GM19328 (cell line): Measurements from ENCODE around the gene LILRB4.
"Not testable (repeated sequence)": the region's sequence is repeated elsewhere in the genome, so short reads cannot be mapped to it uniquely, and the experiment has no call there.

Experiments used
- ATAC-seq: cut with Tn5 transposase; IDR thresholded peaks from one replicate; pipeline ENCODE4 v1.9.1; 2021; ENCODE audit warnings: mild to moderate bottlenecking, moderate library complexity; ENCODE audit not compliant: unreplicated experiment

LILRB4 gene

DNA sequence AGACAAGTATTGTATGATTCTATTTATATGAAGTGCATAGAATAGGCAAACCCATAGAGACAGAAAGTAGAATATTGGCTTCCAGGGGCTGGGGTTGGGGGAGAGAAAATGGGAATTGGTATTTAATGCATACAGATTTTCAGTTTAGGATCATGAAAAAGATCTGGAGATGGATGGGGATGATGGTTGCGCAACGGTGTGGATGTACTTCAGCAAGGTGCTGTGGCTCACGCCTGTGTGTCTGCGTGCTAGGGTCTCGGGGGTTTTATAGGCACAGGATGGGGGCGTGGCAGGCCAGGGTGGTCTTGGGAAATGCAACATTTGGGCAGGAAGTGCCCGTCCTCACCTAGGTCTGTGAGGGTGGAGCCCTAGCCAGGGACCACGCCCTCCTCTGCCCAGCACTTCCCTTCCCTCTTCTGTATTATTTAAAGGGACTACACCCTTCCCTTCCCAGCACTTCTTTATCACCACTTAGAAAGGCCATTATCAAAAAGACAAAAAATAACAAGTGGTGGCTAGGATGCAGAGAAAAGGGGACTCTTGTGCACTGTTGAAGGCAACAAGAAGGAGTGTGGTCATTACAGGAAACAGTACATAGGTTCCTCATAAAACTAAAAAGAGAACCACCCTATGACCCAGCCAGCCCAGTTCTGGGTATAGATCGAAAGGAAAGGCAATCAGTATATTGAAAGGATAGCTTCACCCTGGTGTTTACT lies 29.0 kb downstream of the LILRB4 start:
- ATAC-seq, result no peak

DNA sequence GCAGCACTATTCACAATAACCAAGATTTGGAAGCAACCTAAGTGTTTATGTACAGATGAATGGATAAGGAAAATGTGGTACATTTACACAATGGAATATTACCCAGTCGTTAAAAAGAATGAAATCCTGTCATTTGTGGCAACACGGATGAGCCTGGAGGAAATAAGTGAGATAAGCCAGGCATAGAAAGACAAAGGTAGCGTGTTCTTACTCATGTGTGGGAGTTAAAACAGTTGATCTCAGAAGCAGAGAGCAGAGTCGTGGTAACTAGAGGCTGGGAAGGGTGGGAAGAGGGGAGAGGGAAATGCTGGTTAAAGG lies 29.5 kb downstream of the LILRB4 start:
- no peak for ATAC-seq

DNA sequence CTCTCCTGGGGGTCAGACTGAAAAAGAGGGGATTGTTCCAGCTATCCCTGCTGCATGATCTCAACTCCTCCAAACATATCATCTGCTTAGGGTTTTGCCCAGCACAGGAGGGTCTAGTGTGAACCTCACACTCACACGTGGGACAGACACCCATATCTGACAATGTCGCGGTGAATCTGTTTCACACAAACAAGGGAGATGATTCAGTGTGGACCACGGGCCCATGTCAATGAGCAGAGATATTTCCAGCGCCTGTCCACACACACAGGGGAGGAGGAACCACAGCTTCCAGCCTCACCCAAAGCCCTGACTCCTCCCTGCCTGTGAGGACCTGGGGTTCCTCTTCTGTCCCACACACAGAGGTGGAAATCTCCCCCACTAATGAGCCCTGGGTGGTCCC lies 31.9 kb downstream of the LILRB4 start:
- ATAC-seq, result no peak

DNA sequence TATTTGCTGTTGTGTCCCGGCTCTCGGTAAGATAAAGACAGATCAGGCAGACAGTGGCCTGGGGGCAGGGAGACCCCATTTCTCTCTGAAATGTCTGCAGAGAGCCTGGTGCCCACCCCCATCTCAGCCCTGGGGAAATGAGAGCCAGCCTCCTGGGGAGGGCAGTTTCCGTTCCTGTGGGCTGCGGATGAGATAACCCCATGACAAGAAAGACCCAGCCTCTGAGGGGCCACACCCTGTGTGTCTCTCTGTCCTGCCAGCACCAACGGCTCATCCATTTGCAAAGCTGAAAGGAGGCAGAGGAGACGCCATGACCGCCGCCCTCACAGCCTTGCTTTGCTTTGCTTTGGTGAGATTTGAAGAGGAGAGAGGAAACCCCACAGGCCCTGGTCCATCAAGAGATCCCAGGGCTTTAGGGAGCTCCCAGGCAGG lies 33.3 kb downstream of the LILRB4 start:
- ATAC-seq, result no peak

- no peak for ATAC-seq
These were observed 34.0 kb downstream of the LILRB4 start for GRCh38 chr19:54696766-54697165.

GRCh38 chr19:54697716-54698115 lies 34.9 kb downstream of the LILRB4 start:
- ATAC-seq, result not testable (repeated sequence)

GRCh38 chr19:54704928-54705327 lies 42.1 kb downstream of the LILRB4 start:
- no peak for ATAC-seq

GRCh38 chr19:54707962-54708361 lies 45.2 kb downstream of the LILRB4 start:
- no peak for ATAC-seq

DNA sequence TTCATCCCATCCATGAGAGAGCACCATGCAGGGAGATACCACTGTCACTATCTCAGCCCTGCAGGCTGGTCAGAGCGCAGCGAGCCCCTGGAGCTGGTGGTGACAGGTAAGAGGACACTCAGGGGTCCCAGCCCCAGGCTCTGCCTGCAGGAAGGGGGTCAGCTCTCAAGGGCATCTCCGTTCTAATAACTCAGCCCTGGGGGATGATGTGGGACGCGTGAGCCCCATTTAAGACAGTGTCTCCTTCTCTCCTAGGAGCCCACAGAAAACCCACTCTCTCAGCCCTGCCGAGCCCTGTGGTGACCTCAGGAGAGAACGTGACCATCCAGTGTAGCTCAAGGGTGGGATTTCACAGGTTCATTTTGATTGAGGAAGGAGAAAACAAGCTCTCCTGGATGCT lies 46.0 kb downstream of the LILRB4 start:
- no peak for ATAC-seq

GRCh38 chr19:54709212-54709948 lies 46.6 kb downstream of the LILRB4 start:
- ATAC-seq, result no peak

- ATAC-seq, result not testable (repeated sequence)
These were observed 47.2 kb downstream of the LILRB4 start for GRCh38 chr19:54709956-54710355.
